H1 (cell line): Measurements from ENCODE around the gene JAK2. TPM values are rescaled to one million over a fixed set of nuclear protein-coding genes. Genes with fewer than 3 reads are reported as not detected.

ENCODE experiments used
- CTCF ChIA-PET: fragments of 300-600 bp; sonication (Branson Sonifier 250); formaldehyde crosslinking; loops from one replicate; lab custom pipeline; 2021; ENCODE audit not compliant: partially characterized antibody; lab: Charles Lee
- POLR2A ChIA-PET: fragments of 300-600 bp; sonication (Branson Sonifier 250); formaldehyde crosslinking; loops from one replicate; lab custom pipeline; 2021; ENCODE audit warnings: inconsistent platforms; ENCODE audit not compliant: partially characterized antibody; lab: Charles Lee
- DNase-seq, 2 experiments: peaks; one replicate each; pipeline versions ENCODE4 v3.0.0 to v3.0.0-alpha.2; 2010 to 2022; ENCODE audit warnings: low spot score in 2 of 2, low read depth in 1 of 2, mixed read lengths in 1 of 2
- FAIRE-seq: peaks from 2 replicates; lab custom pipeline; 2011; peaks lifted over from hg19 to GRCh38; lab: Jason Lieb, UNC
- H2AFZ ChIP-seq: 2 replicates; pipeline ENCODE4 v1.8.1; 2012; ENCODE audit warnings: low read length, inconsistent platforms
- H2AK5ac ChIP-seq: 2 replicates; pipeline ENCODE4 v1.6.1; 2013; ENCODE audit warnings: low read depth, low read length
- H2BK120ac ChIP-seq: replicated peaks from 2 replicates; pipeline ENCODE3; 2013; ENCODE audit warnings: low read depth, low read length, inconsistent platforms
- H2BK12ac ChIP-seq: 2 replicates; pipeline ENCODE4 v1.6.1; 2013; ENCODE audit warnings: low read depth, low read length
- H2BK15ac ChIP-seq: 2 replicates; pipeline ENCODE4 v1.6.1; 2013; ENCODE audit warnings: low read length
- H2BK20ac ChIP-seq: 2 replicates; pipeline ENCODE4 v1.6.1; 2013; ENCODE audit warnings: low read length
- H2BK5ac ChIP-seq: 2 replicates; pipeline ENCODE4 v1.6.1; 2013; ENCODE audit warnings: low read depth, low read length
- H3K14ac ChIP-seq: 2 replicates; pipeline ENCODE4 v1.6.1; 2013; ENCODE audit warnings: inconsistent platforms; ENCODE audit not compliant: insufficient read length
- H3K18ac ChIP-seq: 2 replicates; pipeline ENCODE4 v1.6.1; 2013; ENCODE audit warnings: low read length; ENCODE audit errors: extremely low read depth
- H3K23ac ChIP-seq: 2 replicates; pipeline ENCODE4 v1.6.1; 2013; ENCODE audit warnings: inconsistent platforms; ENCODE audit not compliant: insufficient read length
- H3K23me2 ChIP-seq: 2 replicates; pipeline ENCODE4 v1.6.1; 2013; ENCODE audit warnings: low read depth, low read length
- H3K27ac ChIP-seq: 2 replicates; pipeline ENCODE4 v1.6.1; 2011; ENCODE audit warnings: low read depth, low read length, inconsistent platforms
- H3K27me3 ChIP-seq, 4 experiments: replicated peaks in 1 of 4; 1 replicate in 1 of 4; 2 replicates in 3 of 4; pipeline versions ENCODE4 v1.6.1 to v1.8.1; 2011 to 2013; ENCODE audit warnings: low read length in 3 of 4, mild to moderate bottlenecking in 3 of 4, inconsistent platforms in 2 of 4, mixed read lengths in 2 of 4, moderate library complexity in 1 of 4; ENCODE audit not compliant: control insufficient read depth in 3 of 4, insufficient read depth in 3 of 4; ENCODE audit errors: extremely low read depth in 1 of 4
- H3K36me3 ChIP-seq, 4 experiments: 2 replicates each; pipeline versions ENCODE4 v1.6.1 to v1.8.1; 2011 to 2013; ENCODE audit warnings: mild to moderate bottlenecking in 4 of 4, low read length in 3 of 4, moderate library complexity in 2 of 4, control low read depth in 1 of 4, inconsistent platforms in 1 of 4; ENCODE audit not compliant: insufficient read depth in 4 of 4, control insufficient read depth in 2 of 4
- H3K4ac ChIP-seq: replicated peaks from 2 replicates; pipeline ENCODE3; 2013; ENCODE audit warnings: low read length, low read depth, mixed read lengths, inconsistent platforms; ENCODE audit not compliant: insufficient read length
- H3K4me1 ChIP-seq, 4 experiments: replicated peaks in 1 of 4; 1 replicate in 1 of 4; 2 replicates in 3 of 4; pipeline versions ENCODE4 v1.6.1 to v1.8.1; 2011 to 2013; ENCODE audit warnings: low read length in 3 of 4, inconsistent platforms in 2 of 4, mixed read lengths in 1 of 4; ENCODE audit not compliant: insufficient read depth in 4 of 4, control insufficient read depth in 3 of 4
- H3K4me2 ChIP-seq, 2 experiments: 2 replicates each; pipeline versions ENCODE4 v1.6.1 to v1.8.1; 2011 to 2013; ENCODE audit warnings: low read depth in 2 of 2, low read length in 2 of 2, control low read depth in 1 of 2, inconsistent platforms in 1 of 2, mild to moderate bottlenecking in 1 of 2; ENCODE audit not compliant: insufficient read depth in 1 of 2
- H3K4me3 ChIP-seq, 4 experiments: fragments of 200-600, 300-600 bp in 1 of 4; sonication (generic), shearing (Covaris generic), sonication (Bioruptor Twin) in 1 of 4; 2 replicates each; pipeline versions ENCODE4 v1.5.1 to v1.8.1; 2011 to 2016; ENCODE audit warnings: low read length in 4 of 4, low read depth in 3 of 4, control low read depth in 2 of 4, inconsistent platforms in 2 of 4, mild to moderate bottlenecking in 2 of 4, mixed read lengths in 1 of 4, moderate library complexity in 1 of 4; ENCODE audit not compliant: insufficient read depth in 2 of 4; ENCODE audit errors: extremely low read depth in 1 of 4
- H3K56ac ChIP-seq: replicated peaks from 2 replicates; pipeline ENCODE3; 2013; ENCODE audit warnings: low read depth, mild to moderate bottlenecking, mixed read lengths, low read length, inconsistent platforms; ENCODE audit not compliant: insufficient read length
- H3K79me1 ChIP-seq: 2 replicates; pipeline ENCODE4 v1.6.1; 2013; ENCODE audit warnings: low read depth, low read length, control low read depth
- H3K79me2 ChIP-seq, 2 experiments: 2 replicates each; pipeline versions ENCODE4 v1.6.1 to v1.8.1; 2012 to 2013; ENCODE audit warnings: low read length in 2 of 2, mild to moderate bottlenecking in 2 of 2, inconsistent platforms in 1 of 2; ENCODE audit not compliant: insufficient read depth in 2 of 2, control insufficient read depth in 1 of 2
- H3K9ac ChIP-seq, 4 experiments: replicated peaks in 1 of 4; 1 replicate in 1 of 4; 2 replicates in 3 of 4; pipeline versions ENCODE4 v1.6.1 to v1.8.1; 2011 to 2013; ENCODE audit warnings: low read depth in 3 of 4, low read length in 3 of 4, control low read depth in 2 of 4, mild to moderate bottlenecking in 2 of 4, moderate library complexity in 2 of 4, inconsistent platforms in 1 of 4; ENCODE audit errors: extremely low read depth in 1 of 4
- H3K9me3 ChIP-seq, 2 experiments: 2 replicates each; pipeline versions ENCODE4 v1.6.1 to v1.8.1; 2012 to 2013; ENCODE audit warnings: mild to moderate bottlenecking in 2 of 2, moderate library complexity in 2 of 2, control low read depth in 1 of 2, inconsistent platforms in 1 of 2, low read depth in 1 of 2, low read length in 1 of 2, mixed read lengths in 1 of 2; ENCODE audit not compliant: insufficient read depth in 2 of 2
- H4K20me1 ChIP-seq, 2 experiments: replicated peaks in 1 of 2; 2 replicates each; pipeline versions ENCODE3 to v1.8.1; 2011 to 2013; ENCODE audit warnings: inconsistent platforms in 2 of 2, low read length in 2 of 2, mild to moderate bottlenecking in 1 of 2; ENCODE audit not compliant: insufficient read depth in 2 of 2, control insufficient read depth in 1 of 2
- H4K5ac ChIP-seq: 2 replicates; pipeline ENCODE4 v1.6.1; 2013; ENCODE audit warnings: low read length, low read depth, mixed read lengths, inconsistent platforms; ENCODE audit not compliant: insufficient read length
- H4K8ac ChIP-seq: 2 replicates; pipeline ENCODE4 v1.8.0; 2013; ENCODE audit warnings: mild to moderate bottlenecking, moderate library complexity, low read length, inconsistent platforms; ENCODE audit not compliant: insufficient read depth; ENCODE audit errors: extremely low read depth
- H4K91ac ChIP-seq: replicated peaks from 2 replicates; pipeline ENCODE3; 2013; ENCODE audit warnings: low read length, mixed read lengths, inconsistent platforms; ENCODE audit not compliant: insufficient read length
- GABPA ChIP-seq: IDR thresholded peaks from 2 replicates; pipeline ENCODE4 v1.6.1; 2011; ENCODE audit warnings: mild to moderate bottlenecking, low read length, moderate library complexity, borderline replicate concordance; ENCODE audit not compliant: insufficient read depth
- KDM1A ChIP-seq: fragments of 200-600, 300-600 bp; sonication (generic); IDR thresholded peaks from 2 replicates; pipeline ENCODE4 v1.7.1; 2016; ENCODE audit warnings: mild to moderate bottlenecking, low read length, borderline replicate concordance
- POLR2AphosphoS5 ChIP-seq: IDR thresholded peaks from 2 replicates; pipeline ENCODE4 v1.6.1; 2011; ENCODE audit warnings: low read depth, low read length
- RFX5 ChIP-seq: IDR thresholded peaks from 2 replicates; pipeline ENCODE4 v1.6.1; 2011; ENCODE audit warnings: low read depth, low read length, improper control_type of control experiment, borderline replicate concordance
- SRF ChIP-seq: IDR thresholded peaks from 2 replicates; pipeline ENCODE4 v1.6.1; 2011; ENCODE audit warnings: mild to moderate bottlenecking, low read depth, low read length, moderate library complexity
- TBP ChIP-seq: IDR thresholded peaks from 2 replicates; pipeline ENCODE4 v1.6.1; 2011; ENCODE audit warnings: low read depth, low read length, improper control_type of control experiment
- WGBS, 2 experiments: shearing (Covaris generic) in 1 of 2; methylation state at CpG; one replicate each; pipeline versions ENCODE4 v1.1.6 to v1.1.7; 2013 to 2015; ENCODE audit warnings: low lambda C conversion rate in 2 of 2, mixed read lengths in 2 of 2, inconsistent platforms in 1 of 2, low coverage in 1 of 2, missing lambda C conversion rate in 1 of 2; ENCODE audit not compliant: insufficient replicate concordance in 2 of 2, insufficient coverage in 1 of 2, insufficient read length in 1 of 2; ENCODE audit errors: extremely low coverage in 1 of 2, missing lambda C conversion rate in 1 of 2; 5-methylcytosine and 5-hydroxymethylcytosine counted together
- polyA plus RNA-seq, 7 experiments: library from polyadenylated mRNA; depleted of rRNA in 3 of 7; stranded (reverse) in 5 of 7; unstranded in 2 of 7; fragments of >200 nt in 5 of 7; fragments of 200-250 nt in 2 of 7; gene quantifications; 1 replicate in 5 of 7; 2 replicates in 1 of 7; 4 replicates in 1 of 7; pipeline versions ENCODE4 v1.2.1 to v1.2.3, GENCODE V29; 2011 to 2013; ENCODE audit warnings: missing spikeins in 2 of 7, mixed read lengths in 2 of 7
- total RNA-seq: library from RNA; stranded (reverse); fragmentation: NEBNext Ultra II Directional; extraction: Animal tissue kit (Norgen Biotek cat#: 25700); gene quantifications from 2 replicates; pipeline ENCODE4 v1.2.1, GENCODE V29; 2021

The JAK2 gene
- total and polyA plus RNA-seq, 2 of the 8 experiments (the other 6 are each of a cell fraction or from before 2014, with no cell fraction given) = 0.50 to 2.1 TPM

DNA sequence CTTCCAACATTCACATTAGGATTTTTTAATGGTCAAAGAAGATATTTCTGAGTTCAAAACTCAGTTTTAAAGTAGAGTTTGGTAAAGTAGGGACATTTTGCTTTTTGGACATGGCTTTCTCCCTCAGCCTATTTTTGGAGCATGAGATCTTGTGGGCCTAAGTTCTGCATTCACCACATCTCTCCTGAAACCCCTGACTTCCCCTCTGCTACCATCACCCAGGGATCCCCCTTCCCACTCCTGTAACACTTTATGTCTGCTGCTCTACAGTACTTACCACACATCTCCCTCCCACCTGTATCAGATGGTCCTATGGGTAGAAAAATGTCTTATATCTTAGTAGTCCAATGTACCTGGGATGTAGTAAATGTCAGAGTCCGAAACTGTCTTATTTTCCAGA lies 48.2 kb upstream of the JAK2 start:
- H3K4me1 ChIP-seq = no peaks in the 10 kb centered on the region
- H3K9me3 ChIP-seq = no peaks in the 10 kb centered on the region
- WGBS, 2 experiments = 81% methylated on average over 1 of the region's 1 CpG; no CpG with 5 or more reads in 1 of the 2 experiments
- no peak overlapping the region for H4K91ac ChIP-seq
- H2BK15ac ChIP-seq = no peak overlapping the region
- no peaks in the 10 kb centered on the region for H3K79me2 ChIP-seq
- no peak overlapping the region for H3K4ac ChIP-seq
- H2BK120ac ChIP-seq = no peak overlapping the region
- no peak for DNase-seq
- H3K23ac ChIP-seq = no peak overlapping the region
- no peak overlapping the region for H3K9ac ChIP-seq
- H3K4me2 ChIP-seq = no peak overlapping the region
- POLR2A ChIA-PET = no interaction called here
- H3K27me3 ChIP-seq = no peaks in the 10 kb centered on the region
- H2BK20ac ChIP-seq = no peak overlapping the region
- no peaks in the 10 kb centered on the region for H3K23me2 ChIP-seq
- H4K5ac ChIP-seq = no peak overlapping the region
- H3K4me3 ChIP-seq = no peak overlapping the region
- H3K27ac ChIP-seq = no peak overlapping the region
- CTCF ChIA-PET = interaction anchor here (1.0 kb wide), 1 partner anchor 177 kb away, joined by 3 read pairs; no protein-coding TSS in a partner anchor
- no peaks in the 10 kb centered on the region for H3K79me1 ChIP-seq
- no peaks in the 10 kb centered on the region for H4K20me1 ChIP-seq
- no peak overlapping the region for H3K56ac ChIP-seq
- TF ChIP-seq TBP (no peak), GABPA (no peak), SRF (no peak), POLR2AphosphoS5 (no peak), RFX5 (no peak), KDM1A (no peak)
- H2AK5ac ChIP-seq = no peak overlapping the region
- no peak overlapping the region for H3K18ac ChIP-seq
- no peaks in the 10 kb centered on the region for H3K36me3 ChIP-seq
- no peak overlapping the region for H3K14ac ChIP-seq
- no peak overlapping the region for H2BK12ac ChIP-seq
- H4K8ac ChIP-seq = no peak overlapping the region
- H2AFZ ChIP-seq = no peak overlapping the region
- no peak for FAIRE-seq
- no peak overlapping the region for H2BK5ac ChIP-seq
